ENCODE data around the gene CNTF. TPM values are rescaled to one million over a fixed set of nuclear protein-coding genes. Genes with fewer than 3 reads are reported as not detected.

Gene CNTF
- total RNA-seq, 1 experiment from 2014 or later, result 1.6 TPM

GRCh38 chr11:58641803-58642581, 19.5 kb downstream of the CNTF start:
- DNase-seq (ENCODE audit: low spot score), result no peak

DNA sequence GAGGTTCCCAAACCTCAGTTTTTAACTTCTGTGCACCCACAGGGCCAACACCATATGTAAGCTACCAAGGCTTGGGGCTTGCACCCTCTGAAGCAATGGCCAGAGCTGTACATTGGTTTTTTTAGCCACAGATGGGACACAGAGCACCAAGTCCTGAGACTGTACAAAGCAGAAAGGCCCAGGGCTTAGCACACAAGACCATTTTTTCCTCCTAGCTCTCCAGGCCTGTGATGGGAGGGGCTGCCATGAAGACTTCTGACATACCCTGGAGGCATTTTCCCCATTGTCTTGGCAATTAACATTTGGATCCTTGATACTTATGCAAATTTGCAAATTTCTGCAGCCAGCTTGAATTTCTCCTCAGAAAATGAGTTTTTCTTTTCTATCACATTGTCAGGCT, 23.4 kb downstream of the CNTF start:
- no peak for DNase-seq (ENCODE audit: low spot score)

DNA sequence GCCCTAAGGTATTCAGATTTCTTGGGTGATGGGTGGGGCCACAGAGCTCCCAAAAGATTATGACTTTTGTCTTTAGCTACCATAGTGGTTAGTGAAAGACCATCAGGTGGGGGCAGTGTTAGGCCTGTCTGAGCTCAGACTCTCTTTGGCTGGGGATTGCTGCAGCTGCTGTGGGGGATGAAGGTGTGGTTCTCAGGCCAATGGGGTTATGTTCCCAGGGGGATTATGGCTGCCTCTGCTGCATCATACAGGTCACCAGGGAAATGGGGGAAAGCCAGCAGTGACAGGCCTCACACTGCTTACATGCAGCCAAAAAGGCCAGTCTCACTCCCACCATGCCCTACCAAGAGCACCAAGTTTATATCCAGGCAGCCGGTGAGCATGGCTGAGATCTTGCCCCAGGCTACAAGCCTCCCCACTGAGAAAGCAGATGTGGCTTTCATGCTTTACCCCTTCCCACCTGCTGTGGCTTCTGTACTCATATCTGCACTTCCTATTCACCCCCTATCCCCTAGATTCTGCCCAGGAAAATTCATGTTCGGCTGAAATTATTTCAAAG, 24.8 kb downstream of the CNTF start:
- DNase-seq (ENCODE audit: low spot score), result no peak

DNA sequence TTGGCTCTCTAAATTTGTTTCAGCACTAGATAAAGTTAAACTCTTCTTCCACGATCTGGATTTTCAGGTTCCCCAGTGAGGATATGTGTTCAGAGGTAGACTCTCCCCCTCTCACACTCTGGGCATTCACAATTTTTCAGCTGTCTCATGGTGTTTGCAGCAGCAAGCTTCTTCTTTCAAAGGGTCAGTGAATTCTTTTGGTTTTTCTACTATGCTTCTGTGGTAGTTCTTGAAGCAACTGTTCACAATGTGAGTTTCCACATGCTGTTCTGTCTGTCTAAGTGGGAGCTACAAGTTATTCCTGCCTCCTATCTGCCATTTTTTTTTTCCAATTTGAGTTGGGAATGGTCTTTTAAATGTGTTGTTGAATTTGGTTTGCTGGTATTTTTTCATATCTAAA, 25.4 kb downstream of the CNTF start:
- no peak for DNase-seq (ENCODE audit: low spot score)

DNA sequence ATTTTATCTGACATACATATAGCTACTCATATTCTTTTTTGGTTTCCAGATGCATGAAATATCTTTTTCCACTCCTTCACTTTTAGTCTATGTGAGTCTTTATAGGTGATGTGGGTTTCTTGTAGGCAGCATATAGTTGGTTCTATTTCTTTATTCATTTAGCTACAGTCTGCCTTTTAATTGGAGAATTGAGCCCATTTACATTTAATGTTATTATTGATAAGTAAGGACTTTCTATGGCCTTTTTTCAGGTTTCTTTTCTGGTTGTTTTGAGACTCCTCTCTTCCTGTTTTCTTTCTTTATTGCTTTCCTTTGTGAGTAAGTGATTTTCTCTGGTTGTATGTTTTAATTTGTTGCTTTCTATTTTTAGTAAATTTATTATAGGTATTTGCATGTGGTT, 27.2 kb downstream of the CNTF start:
- DNase-seq (ENCODE audit: low spot score), result no peak

DNA sequence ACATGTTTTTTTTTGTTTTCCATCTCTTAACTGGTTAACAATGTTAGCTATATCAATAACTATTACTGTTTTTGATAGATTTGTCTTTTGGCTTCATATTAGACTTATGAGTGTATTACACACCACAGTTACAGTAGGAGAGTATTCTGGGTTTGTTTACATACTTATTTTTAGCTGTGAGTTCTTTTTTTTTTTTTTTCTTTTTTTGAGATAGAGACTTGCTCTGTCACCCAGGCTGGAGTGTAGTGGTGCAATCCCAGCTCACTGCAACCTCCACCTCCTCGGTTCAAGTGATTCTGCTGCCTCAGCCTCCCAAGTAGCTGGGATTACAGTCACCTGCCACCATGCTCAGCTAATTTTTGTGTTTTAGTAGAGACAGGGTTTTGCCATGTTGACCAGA, 28.0 kb downstream of the CNTF start:
- DNase-seq (ENCODE audit: low spot score), result no peak

GRCh38 chr11:58652726-58653280, 30.3 kb downstream of the CNTF start:
- DNase-seq (ENCODE audit: low spot score), result no peak

DNA sequence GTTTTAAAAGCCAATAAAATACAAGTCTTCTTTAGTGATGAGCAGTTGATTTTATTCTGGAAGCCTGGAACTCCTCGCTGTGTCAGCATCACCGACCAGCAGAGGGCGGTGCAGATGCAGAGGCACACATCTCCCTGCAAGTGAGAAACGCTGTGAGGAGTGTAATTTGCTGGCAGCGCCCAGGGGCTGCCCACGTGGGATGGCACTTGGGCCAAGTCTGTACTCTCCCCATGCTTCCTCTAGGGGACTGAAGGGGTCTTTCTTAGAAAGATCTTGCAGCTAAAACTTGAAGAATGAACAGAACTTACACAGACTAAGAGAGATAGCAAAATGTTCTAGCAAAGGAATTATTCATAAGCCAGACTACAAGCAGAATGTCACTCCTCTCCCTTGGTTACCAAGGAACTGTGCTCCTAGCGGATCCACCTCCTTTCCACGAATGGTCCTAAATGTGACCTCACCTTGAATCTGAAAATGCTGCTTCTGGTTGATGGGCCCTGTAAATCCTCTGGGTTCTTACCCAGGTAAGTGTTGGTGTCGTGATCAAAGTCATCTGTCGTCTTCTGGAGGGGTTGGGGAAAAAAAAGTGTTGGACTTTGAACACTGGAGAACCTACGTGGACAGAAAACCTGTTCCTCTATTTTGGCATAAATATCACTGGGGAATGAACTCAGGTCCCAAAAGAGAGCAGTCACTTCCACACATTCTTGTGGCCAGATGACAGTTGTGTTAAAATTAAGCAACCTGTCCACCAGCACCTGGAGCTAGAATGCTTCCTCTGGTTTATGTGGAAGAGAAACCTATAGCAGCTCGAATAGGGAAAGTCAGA, 31.8 kb downstream of the CNTF start:
- DNase-seq (ENCODE audit: low spot score), result peak; percentile 92

- no peak for DNase-seq (ENCODE audit: low spot score)
These were observed 32.4 kb downstream of the CNTF start for GRCh38 chr11:58654908-58655296.

- no peak for DNase-seq (ENCODE audit: low spot score)
These were observed 33.9 kb downstream of the CNTF start for GRCh38 chr11:58656348-58656747.

- DNase-seq (ENCODE audit: low spot score), result peak; percentile 30
These were observed 36.2 kb downstream of the CNTF start for GRCh38 chr11:58658623-58659022.

- DNase-seq (ENCODE audit: low spot score), result peak; percentile 93
These were observed 36.9 kb downstream of the CNTF start for GRCh38 chr11:58659404-58659803.

DNA sequence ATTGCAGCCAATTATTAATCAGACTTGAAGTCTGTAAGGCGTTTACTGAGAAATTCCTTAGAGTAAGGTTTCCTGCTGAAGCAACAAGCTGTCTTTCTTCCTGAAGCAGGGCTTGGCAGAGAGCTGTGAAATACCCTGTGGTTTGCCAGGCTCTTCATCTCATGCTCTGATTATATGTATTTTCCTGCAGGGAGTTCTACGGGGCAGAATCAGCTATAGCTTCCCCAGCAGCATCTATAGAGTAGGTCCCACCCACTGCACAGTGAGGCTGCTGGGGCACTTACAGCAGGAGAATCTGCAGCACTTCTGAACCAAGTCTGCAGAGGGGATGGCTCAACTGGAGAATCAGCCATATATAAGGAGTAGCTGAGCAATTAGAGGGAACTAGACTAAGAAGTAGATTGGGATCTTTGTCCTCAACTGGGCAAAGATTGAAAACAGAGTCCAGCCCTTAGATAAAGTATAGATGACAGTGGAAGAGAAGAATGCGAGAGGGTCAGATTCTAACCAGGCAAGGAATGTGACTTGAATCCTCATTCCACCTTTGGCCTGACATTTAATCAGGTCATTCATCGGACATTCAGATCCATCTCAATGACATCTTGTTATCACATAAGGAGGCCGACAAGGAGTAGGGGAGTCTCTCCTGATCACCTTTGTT, 37.6 kb downstream of the CNTF start:
- peak; percentile 70 for DNase-seq (ENCODE audit: low spot score)

DNA sequence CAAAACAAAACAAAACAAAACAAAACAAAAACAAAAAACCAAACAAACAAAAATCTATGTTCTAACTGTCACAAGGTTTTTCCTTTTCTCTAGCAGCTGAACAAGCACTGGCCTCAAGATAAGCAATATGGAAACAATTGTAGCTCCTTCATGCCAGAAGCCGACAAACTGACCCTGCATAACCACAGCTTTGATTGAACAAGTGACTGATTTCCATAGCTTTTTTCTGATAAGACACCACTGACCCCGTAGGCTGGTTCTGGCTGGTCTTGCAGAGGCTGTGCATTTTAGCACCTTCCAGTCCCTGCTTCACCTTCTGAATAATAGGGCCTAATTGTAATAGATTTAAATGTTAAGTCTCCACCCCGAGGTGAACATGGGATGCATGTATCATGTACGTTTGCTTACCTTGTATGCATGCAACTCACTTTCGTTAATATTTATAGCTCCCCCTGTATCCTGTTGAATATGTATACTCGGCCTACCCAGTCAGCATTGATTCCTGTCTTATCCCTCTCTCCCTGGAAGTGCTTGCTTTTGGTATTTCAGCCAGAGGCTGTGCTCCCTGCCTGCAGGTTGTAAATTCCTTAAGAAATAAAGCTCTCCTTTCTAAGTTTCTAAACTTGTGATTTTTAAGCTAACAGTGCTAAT, 49.6 kb downstream of the CNTF start:
- no peak for DNase-seq (ENCODE audit: low spot score)

DNA sequence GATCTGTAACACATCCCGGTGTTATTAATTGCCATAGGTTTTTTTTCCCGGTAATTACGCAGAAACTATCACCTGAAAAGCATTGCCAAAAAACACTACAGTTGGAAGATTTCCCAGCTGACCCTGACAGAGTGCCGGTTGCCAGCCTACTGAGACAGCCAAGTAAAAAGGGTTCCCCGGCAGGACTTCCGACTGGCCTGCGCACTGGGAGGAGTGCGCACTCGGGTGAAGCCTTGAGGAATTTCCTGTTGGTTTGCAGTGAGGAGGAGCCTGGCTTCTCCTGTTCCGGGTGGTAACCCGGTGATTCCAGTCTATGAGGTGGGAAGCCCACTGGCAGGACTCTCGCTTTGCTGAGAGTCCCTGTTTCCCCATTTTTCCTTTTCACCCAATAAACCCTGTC, 52.1 kb downstream of the CNTF start:
- DNase-seq (ENCODE audit: low spot score), result no peak

Other genes starting within 250 kb of the CNTF start
- gene OR5B3, start 215.8 kb upstream of the CNTF start, total RNA-seq (2014; rRNA removed; shearing (Covaris generic)), result not detected in 2 replicates
- gene OR5B2, start 194.5 kb upstream of the CNTF start, total RNA-seq (2014; rRNA removed; shearing (Covaris generic)), result not detected in 2 replicates
- not detected in 2 replicates for gene OR5B12, start 180.4 kb upstream of the CNTF start, total RNA-seq (2014; rRNA removed; shearing (Covaris generic))
- gene OR5B21, start 114.6 kb upstream of the CNTF start, total RNA-seq (2014; rRNA removed; shearing (Covaris generic)), result not detected in 2 replicates
- gene LPXN, start 46.8 kb upstream of the CNTF start, total RNA-seq (2014; rRNA removed; shearing (Covaris generic)), result 1.1 and 1.7 TPM in 2 replicates
- gene ZFP91, start 43.6 kb upstream of the CNTF start, total RNA-seq (2014; rRNA removed; shearing (Covaris generic)), result 42.8 TPM in 2 replicates
- gene GLYAT, start 109.3 kb downstream of the CNTF start, total RNA-seq (2014; rRNA removed; shearing (Covaris generic)), result not detected in 2 replicates
- not detected in 2 replicates for gene GLYATL2, start 222.0 kb downstream of the CNTF start, total RNA-seq (2014; rRNA removed; shearing (Covaris generic))